ENCODE results near the gene BLM.

BLM gene

DNA sequence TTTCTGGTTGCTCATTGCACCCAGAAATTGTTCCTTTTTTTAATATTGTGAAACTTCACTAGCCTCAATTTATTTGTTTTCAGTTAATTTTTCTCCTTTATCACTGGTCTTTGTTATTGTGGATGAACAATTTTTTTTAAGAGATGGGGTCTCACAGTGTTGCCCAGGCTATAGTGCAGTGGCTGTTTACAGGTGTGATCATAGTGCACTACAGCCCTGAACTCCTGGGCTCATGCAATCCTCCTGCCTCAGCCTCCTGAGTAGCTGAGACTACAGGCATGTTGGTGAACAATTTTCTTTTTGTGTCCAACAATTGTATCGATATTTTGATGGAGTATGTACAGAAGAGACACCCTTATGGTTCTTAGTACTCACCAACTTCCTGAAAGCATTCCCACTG lies 26.3 kb downstream of the BLM start:
- CTCF ChIA-PET, result interaction anchor here (1.4 kb wide), 1 partner anchor 423 kb away, joined by 4 read pairs; no protein-coding TSS in a partner anchor
- DNase-seq (ENCODE audit: extremely low spot score), result no peak
- POLR2A ChIA-PET, result no interaction called here
- TF ChIP-seq, protein P1, sequence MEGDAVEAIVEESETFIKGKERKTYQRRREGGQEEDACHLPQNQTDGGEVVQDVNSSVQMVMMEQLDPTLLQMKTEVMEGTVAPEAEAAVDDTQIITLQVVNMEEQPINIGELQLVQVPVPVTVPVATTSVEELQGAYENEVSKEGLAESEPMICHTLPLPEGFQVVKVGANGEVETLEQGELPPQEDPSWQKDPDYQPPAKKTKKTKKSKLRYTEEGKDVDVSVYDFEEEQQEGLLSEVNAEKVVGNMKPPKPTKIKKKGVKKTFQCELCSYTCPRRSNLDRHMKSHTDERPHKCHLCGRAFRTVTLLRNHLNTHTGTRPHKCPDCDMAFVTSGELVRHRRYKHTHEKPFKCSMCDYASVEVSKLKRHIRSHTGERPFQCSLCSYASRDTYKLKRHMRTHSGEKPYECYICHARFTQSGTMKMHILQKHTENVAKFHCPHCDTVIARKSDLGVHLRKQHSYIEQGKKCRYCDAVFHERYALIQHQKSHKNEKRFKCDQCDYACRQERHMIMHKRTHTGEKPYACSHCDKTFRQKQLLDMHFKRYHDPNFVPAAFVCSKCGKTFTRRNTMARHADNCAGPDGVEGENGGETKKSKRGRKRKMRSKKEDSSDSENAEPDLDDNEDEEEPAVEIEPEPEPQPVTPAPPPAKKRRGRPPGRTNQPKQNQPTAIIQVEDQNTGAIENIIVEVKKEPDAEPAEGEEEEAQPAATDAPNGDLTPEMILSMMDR (IDR thresholded peaks at IDR 0.05; ENCODE audit: control extremely low read depth, extremely low read depth, low read depth, missing control alignments), result no peak

DNA sequence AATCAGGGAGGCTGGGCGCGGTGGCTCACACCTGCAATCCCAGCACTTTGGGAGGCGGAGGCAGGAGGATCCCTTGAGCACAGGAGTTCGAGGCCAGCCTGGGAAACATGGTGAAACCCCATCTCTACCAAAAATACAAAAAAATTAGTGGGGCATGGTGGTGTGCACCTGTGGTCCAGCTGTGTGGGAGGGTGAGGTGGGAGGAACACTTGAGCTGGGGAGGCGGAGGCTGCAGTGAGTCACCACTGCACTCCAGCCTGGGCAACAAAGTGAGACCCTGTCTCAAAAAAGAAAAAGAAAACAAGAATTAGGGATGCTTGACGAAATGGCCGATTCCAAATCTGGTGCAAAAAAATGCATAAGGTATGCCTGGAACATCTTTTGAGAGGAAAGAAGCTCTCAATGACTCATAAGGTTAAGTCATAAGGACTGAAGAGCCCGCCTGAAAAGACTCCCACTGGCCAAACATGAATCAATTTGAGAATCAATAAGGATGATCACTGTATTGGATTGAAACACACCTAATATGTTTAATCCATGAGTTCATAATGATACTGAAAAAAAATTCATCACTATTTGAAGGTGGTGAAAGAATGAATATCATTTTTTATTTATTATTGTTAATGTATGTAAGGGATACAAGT lies 27.7 kb downstream of the BLM start:
- ChIA-PET CTCF (no interaction called here), POLR2A (no interaction called here)
- no peak for DNase-seq (ENCODE audit: extremely low spot score)
- TF ChIP-seq, protein P1 (IDR thresholded peaks at IDR 0.05; ENCODE audit: control extremely low read depth, extremely low read depth, low read depth, missing control alignments), result no peak

DNA sequence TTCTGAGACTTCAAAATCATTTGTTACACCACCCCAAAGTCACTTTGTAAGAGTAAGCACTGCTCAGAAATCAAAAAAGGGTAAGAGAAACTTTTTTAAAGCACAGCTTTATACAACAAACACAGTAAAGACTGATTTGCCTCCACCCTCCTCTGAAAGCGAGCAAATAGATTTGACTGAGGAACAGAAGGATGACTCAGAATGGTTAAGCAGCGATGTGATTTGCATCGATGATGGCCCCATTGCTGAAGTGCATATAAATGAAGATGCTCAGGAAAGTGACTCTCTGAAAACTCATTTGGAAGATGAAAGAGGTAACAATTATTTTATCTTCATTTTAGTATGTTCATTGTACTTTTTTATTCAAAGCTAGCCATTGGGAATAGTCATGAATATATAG lies 32.6 kb downstream of the BLM start:
- ChIA-PET CTCF (interaction anchor here (0.8 to 1.3 kb wide), 3 partner anchors 13 to 136 kb away, joined by 3 read pairs; no protein-coding TSS in a partner anchor), POLR2A (no interaction called here)
- TF ChIP-seq, protein P1 (IDR thresholded peaks at IDR 0.05; ENCODE audit: control extremely low read depth, extremely low read depth, low read depth, missing control alignments), result no peak
- peak; percentile 16 for DNase-seq (ENCODE audit: extremely low spot score)

DNA sequence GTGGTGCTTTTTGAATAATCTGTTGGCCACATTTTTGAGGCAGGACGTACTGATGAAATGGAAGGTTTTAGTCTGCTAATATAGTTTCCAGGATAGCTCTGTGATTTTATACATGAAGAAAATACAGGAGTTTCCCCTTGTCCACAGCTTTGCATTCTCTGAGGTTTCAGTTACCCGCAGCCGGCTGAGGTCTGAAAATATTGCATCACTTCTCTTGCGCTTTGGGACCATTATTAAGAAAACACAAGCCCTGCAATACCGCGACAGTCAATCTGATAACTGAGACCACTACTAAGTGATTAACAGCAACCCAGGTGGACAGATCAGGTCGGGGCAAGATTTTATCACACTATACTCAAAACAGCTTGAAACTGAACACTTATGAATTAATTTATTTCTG lies 33.0 kb downstream of the BLM start:
- TF ChIP-seq, protein P1 (IDR thresholded peaks at IDR 0.05; ENCODE audit: control extremely low read depth, extremely low read depth, low read depth, missing control alignments), result no peak
- POLR2A ChIA-PET, result no interaction called here
- CTCF ChIA-PET, result interaction anchor here (0.8 to 1.3 kb wide), 3 partner anchors 13 to 136 kb away, joined by 3 read pairs; no protein-coding TSS in a partner anchor
- no peak for DNase-seq (ENCODE audit: extremely low spot score)

DNA sequence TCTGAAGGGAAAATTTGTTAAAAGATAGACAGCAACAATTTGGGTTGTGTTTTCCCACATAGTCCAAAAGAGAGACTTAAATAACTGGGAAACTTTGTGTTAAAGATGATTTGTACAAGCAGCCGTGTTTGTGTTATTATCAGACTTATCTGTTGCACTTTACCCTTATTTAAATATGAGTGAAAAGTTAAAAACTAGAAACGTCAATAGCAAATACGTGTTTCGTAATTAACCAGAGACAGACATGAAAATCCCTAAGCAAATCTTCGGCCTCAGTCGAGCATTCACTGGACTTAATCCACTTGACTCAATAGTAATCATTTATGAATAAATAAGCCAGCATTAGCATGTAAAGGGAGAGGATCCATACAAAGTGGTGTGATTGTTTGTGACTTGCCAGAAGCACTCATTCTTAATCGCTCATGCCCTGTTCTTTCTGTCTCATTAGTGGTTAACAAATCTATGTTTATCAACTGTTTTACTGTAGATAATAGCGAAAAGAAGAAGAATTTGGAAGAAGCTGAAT lies 34.2 kb downstream of the BLM start:
- TF ChIP-seq, protein P1 (IDR thresholded peaks at IDR 0.05; ENCODE audit: control extremely low read depth, extremely low read depth, low read depth, missing control alignments), result no peak
- ChIA-PET POLR2A (no interaction called here), CTCF (interaction anchor here (1.2 to 1.4 kb wide), 2 partner anchors 18 to 179 kb away, joined by 3 read pairs; no protein-coding TSS in a partner anchor)
- no peak for DNase-seq (ENCODE audit: extremely low spot score)

DNA sequence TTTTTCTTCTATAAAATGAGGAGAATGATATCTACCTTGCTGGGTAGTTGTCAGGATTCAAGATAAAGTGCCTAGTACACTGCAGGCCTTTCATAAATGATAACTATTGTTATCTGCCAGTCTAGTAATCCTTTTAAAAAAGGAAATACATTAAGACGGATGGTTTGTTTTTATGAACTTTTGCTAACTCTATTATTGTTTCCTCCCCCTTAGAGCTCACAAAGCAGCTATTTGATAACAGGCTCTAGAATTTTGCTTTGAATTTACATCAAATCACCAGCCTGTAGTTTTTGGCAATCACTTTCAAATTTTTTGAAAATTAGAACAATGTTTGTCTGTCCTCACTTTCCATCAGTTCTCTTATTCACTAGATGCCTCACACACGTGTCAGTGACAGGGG lies 39.8 kb downstream of the BLM start:
- CTCF ChIA-PET, result interaction anchor here (1.5 to 1.7 kb wide), 3 partner anchors 11 to 129 kb away, joined by 3 to 5 read pairs (median 4); no protein-coding TSS in a partner anchor
- DNase-seq (ENCODE audit: extremely low spot score), result no peak
- POLR2A ChIA-PET, result no interaction called here
- TF ChIP-seq, protein P1 (IDR thresholded peaks at IDR 0.05; ENCODE audit: control extremely low read depth, extremely low read depth, low read depth, missing control alignments), result no peak
